HG02610 (cell line): ENCODE results near the gene HEPACAM.

Experiments
- ATAC-seq: cut with Tn5 transposase; IDR thresholded peaks from one replicate; pipeline ENCODE4 v1.9.1; 2021; ENCODE audit warnings: mild to moderate bottlenecking, moderate library complexity; ENCODE audit not compliant: unreplicated experiment

Gene HEPACAM

GRCh38 chr11:124902616-124903015 lies 33.2 kb downstream of the HEPACAM start:
- ATAC-seq, result no peak

GRCh38 chr11:124900464-124900863 lies 35.4 kb downstream of the HEPACAM start:
- ATAC-seq, result no peak

- no peak for ATAC-seq
Measured at GRCh38 chr11:124899383-124900145, 36.3 kb downstream of the HEPACAM start.

- ATAC-seq, result no peak
Measured at GRCh38 chr11:124898711-124899110, 37.1 kb downstream of the HEPACAM start.

- ATAC-seq, result no peak
Measured at GRCh38 chr11:124898263-124898680, 37.6 kb downstream of the HEPACAM start.

- no peak for ATAC-seq
Measured at GRCh38 chr11:124897674-124898262, 38.1 kb downstream of the HEPACAM start, which contains the start of gene ROBO4. Gene ROBO4, minus strand, starts transcription at chr11:124897865. Its CDS starts 70 bp downstream, at chr11:124897795.

GRCh38 chr11:124896821-124897391 lies 38.9 kb downstream of the HEPACAM start:
- no peak for ATAC-seq

- ATAC-seq, result no peak
Measured at GRCh38 chr11:124896071-124896750, 39.6 kb downstream of the HEPACAM start.

GRCh38 chr11:124895471-124895971 lies 40.3 kb downstream of the HEPACAM start:
- ATAC-seq, result no peak

- ATAC-seq, result no peak
Measured at GRCh38 chr11:124894606-124895430, 41.0 kb downstream of the HEPACAM start.

GRCh38 chr11:124893781-124894401 lies 42.0 kb downstream of the HEPACAM start:
- ATAC-seq, result no peak

GRCh38 chr11:124892750-124893454 lies 42.9 kb downstream of the HEPACAM start:
- ATAC-seq, result no peak

GRCh38 chr11:124892146-124892545 lies 43.7 kb downstream of the HEPACAM start:
- no peak for ATAC-seq

GRCh38 chr11:124891373-124891861 lies 44.4 kb downstream of the HEPACAM start:
- no peak for ATAC-seq

- no peak for ATAC-seq
Measured at GRCh38 chr11:124890683-124891372, 45.0 kb downstream of the HEPACAM start.

- ATAC-seq, result no peak
Measured at GRCh38 chr11:124890151-124890550, 45.7 kb downstream of the HEPACAM start.

- ATAC-seq, result no peak
Measured at GRCh38 chr11:124889191-124890091, 46.4 kb downstream of the HEPACAM start.

- ATAC-seq, result no peak
Measured at GRCh38 chr11:124887667-124888013, 48.2 kb downstream of the HEPACAM start.
